Peyer's patch (tissue), 4 donors: ENCODE results near the gene FBLN1.

Experiments
- POLR2A ChIP-seq, 2 donors: fragments of 450-650 bp; IDR thresholded peaks; one replicate each; pipeline ENCODE4 v1.5.1; 2017; ENCODE audit warnings: antibody characterized with exemption in 2 of 2, mild to moderate bottlenecking in 2 of 2, moderate library complexity in 2 of 2
- TF ChIP-seq, protein P1 (sequence below), 6 experiments: fragments of 450-650 bp in 4 of 6; fragments of 200-600 bp in 2 of 6; sonication (generic) in 1 of 6; IDR thresholded peaks; one replicate each; pipeline ENCODE4 v1.5.1; 2017 to 2019; ENCODE audit warnings: antibody characterized with exemption in 6 of 6, mild to moderate bottlenecking in 3 of 6, moderate library complexity in 1 of 6

GRCh38 chr22:45475063-45475747, 27.5 kb upstream of the FBLN1 start:
- TF ChIP-seq, protein P1, sequence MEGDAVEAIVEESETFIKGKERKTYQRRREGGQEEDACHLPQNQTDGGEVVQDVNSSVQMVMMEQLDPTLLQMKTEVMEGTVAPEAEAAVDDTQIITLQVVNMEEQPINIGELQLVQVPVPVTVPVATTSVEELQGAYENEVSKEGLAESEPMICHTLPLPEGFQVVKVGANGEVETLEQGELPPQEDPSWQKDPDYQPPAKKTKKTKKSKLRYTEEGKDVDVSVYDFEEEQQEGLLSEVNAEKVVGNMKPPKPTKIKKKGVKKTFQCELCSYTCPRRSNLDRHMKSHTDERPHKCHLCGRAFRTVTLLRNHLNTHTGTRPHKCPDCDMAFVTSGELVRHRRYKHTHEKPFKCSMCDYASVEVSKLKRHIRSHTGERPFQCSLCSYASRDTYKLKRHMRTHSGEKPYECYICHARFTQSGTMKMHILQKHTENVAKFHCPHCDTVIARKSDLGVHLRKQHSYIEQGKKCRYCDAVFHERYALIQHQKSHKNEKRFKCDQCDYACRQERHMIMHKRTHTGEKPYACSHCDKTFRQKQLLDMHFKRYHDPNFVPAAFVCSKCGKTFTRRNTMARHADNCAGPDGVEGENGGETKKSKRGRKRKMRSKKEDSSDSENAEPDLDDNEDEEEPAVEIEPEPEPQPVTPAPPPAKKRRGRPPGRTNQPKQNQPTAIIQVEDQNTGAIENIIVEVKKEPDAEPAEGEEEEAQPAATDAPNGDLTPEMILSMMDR (IDR thresholded peaks at IDR 0.05): no peak
- TF ChIP-seq POLR2A (IDR thresholded peaks at IDR 0.05): no peak
